B cell (primary cell): ENCODE data around the gene TMEM53. TPM values are rescaled to one million over a fixed set of nuclear protein-coding genes. Genes with fewer than 3 reads are reported as not detected.

Experiments used
- ATAC-seq: fragments of 200-7000 bp; cut with Tn5 transposase; one replicate; pipeline ENCODE4 v1.10.0; 2021; ENCODE audit warnings: low read depth, mild to moderate bottlenecking, moderate number of reproducible peaks, moderate library complexity
- CTCF ChIA-PET: fragments of 350-600 bp; sonication (Branson Sonifier 250); formaldehyde crosslinking; loops from one replicate; lab custom pipeline; 2021; ENCODE audit warnings: antibody characterized with exemption, inconsistent platforms; lab: Charles Lee
- POLR2A ChIA-PET: fragments of 350-600 bp; sonication (Branson Sonifier 250); formaldehyde crosslinking; loops from one replicate; lab custom pipeline; 2021; ENCODE audit warnings: antibody characterized with exemption; lab: Charles Lee
- DNase-seq: peaks from one replicate; pipeline ENCODE4 v3.0.0; 2013
- H2AFZ ChIP-seq: 2 replicates; pipeline ENCODE4 v1.6.1; 2012; ENCODE audit warnings: mild to moderate bottlenecking, low read depth, low read length; ENCODE audit not compliant: insufficient read depth, poor library complexity, severe bottlenecking
- H3K27ac ChIP-seq, 2 donors: 1 replicate in 1 of 2; 2 replicates in 1 of 2; pipeline ENCODE4 v1.5.1; 2012 to 2013; ENCODE audit warnings: low read length in 2 of 2, mild to moderate bottlenecking in 2 of 2, moderate library complexity in 1 of 2
- H3K27me3 ChIP-seq, 4 experiments: fragments of 200-600 bp in 1 of 4; sonication (generic) in 1 of 4; replicated peaks in 1 of 4; 1 replicate in 2 of 4; 2 replicates in 2 of 4; pipeline versions ENCODE4 v1.6.1 to v1.7.0; 2013 to 2016; ENCODE audit warnings: low read length in 3 of 4, mild to moderate bottlenecking in 2 of 4, mixed read lengths in 1 of 4, moderate library complexity in 1 of 4; ENCODE audit not compliant: insufficient read depth in 4 of 4, control insufficient read depth in 3 of 4; ENCODE audit errors: control extremely low read depth in 1 of 4
- H3K36me3 ChIP-seq, 2 experiments: replicated peaks in 1 of 2; 1 replicate in 1 of 2; 2 replicates in 1 of 2; pipeline versions ENCODE4 v1.6.1 to v1.7.1; 2013; ENCODE audit warnings: low read length in 1 of 2; ENCODE audit not compliant: insufficient read depth in 2 of 2, control insufficient read depth in 1 of 2; ENCODE audit errors: control extremely low read depth in 1 of 2, extremely low read depth in 1 of 2
- H3K4me1 ChIP-seq, 2 donors: fragments of 200-600 bp in 1 of 2; sonication (generic) in 1 of 2; 1 replicate in 1 of 2; 2 replicates in 1 of 2; pipeline versions ENCODE4 v1.5.1 to v1.6.1; 2013 to 2017; ENCODE audit warnings: low read length in 2 of 2; ENCODE audit not compliant: control insufficient read depth in 2 of 2, insufficient read depth in 2 of 2
- H3K4me2 ChIP-seq: replicated peaks from 2 replicates; pipeline ENCODE3; 2012; ENCODE audit warnings: mild to moderate bottlenecking, low read depth, low read length; ENCODE audit not compliant: poor library complexity, severe bottlenecking
- H3K4me3 ChIP-seq, 5 experiments: fragments of 200-600 bp in 1 of 5; sonication (generic) in 1 of 5; 1 replicate in 3 of 5; 2 replicates in 2 of 5; pipeline versions ENCODE4 v1.5.1 to v1.7.0; 2011 to 2016; ENCODE audit warnings: low read length in 4 of 5, mild to moderate bottlenecking in 4 of 5, low read depth in 2 of 5, control low read depth in 1 of 5, moderate library complexity in 1 of 5; ENCODE audit not compliant: insufficient read depth in 1 of 5; ENCODE audit errors: control extremely low read depth in 1 of 5, extremely low read depth in 1 of 5
- H3K79me2 ChIP-seq: fragments of 200-600 bp; sonication (generic); one replicate; pipeline ENCODE4 v1.6.0; 2016; ENCODE audit warnings: low read length; ENCODE audit not compliant: control insufficient read depth, insufficient read depth
- H3K9ac ChIP-seq: fragments of 200-600 bp; sonication (generic); 2 replicates; pipeline ENCODE4 v1.6.1; 2017; ENCODE audit warnings: mild to moderate bottlenecking, low read length, moderate library complexity
- H3K9me3 ChIP-seq, 3 donors: one replicate each; pipeline versions ENCODE4 v1.6.1 to v1.7.1; 2013; ENCODE audit warnings: low read length in 2 of 3; ENCODE audit not compliant: control insufficient read depth in 2 of 3, insufficient read depth in 1 of 3; ENCODE audit errors: control extremely low read depth in 1 of 3
- H4K20me1 ChIP-seq: 2 replicates; pipeline ENCODE4 v1.6.0; 2012; ENCODE audit warnings: mild to moderate bottlenecking, low read length; ENCODE audit not compliant: insufficient read depth, control insufficient read depth, poor library complexity, severe bottlenecking
- H3K27ac Mint-ChIP-seq: one replicate; pipeline ENCODE4 v1.8.0; 2021; ENCODE audit warnings: mixed read lengths
- H3K27me3 Mint-ChIP-seq: one replicate; pipeline ENCODE4 v1.8.0; 2021; ENCODE audit warnings: mixed read lengths
- H3K4me1 Mint-ChIP-seq: one replicate; pipeline ENCODE4 v1.8.0; 2021; ENCODE audit warnings: mixed read lengths
- H3K4me3 Mint-ChIP-seq: one replicate; pipeline ENCODE4 v1.8.0; 2021; ENCODE audit warnings: mixed read lengths
- H3K9me3 Mint-ChIP-seq: one replicate; pipeline ENCODE4 v1.8.0; 2022; ENCODE audit warnings: mixed read lengths; ENCODE audit not compliant: insufficient read depth
- EZH2 ChIP-seq: IDR thresholded peaks from 2 replicates; pipeline ENCODE4 v1.6.1; 2012; ENCODE audit warnings: borderline replicate concordance, low read depth, mild to moderate bottlenecking, moderate library complexity, low read length; ENCODE audit not compliant: insufficient read depth, poor library complexity, severe bottlenecking
- WGBS: methylation state at CpG from one replicate; pipeline ENCODE4 v1.1.5; 2013; ENCODE audit warnings: missing lambda C conversion rate; ENCODE audit not compliant: insufficient coverage; 5-methylcytosine and 5-hydroxymethylcytosine counted together
- intact Hi-C: fragments of 100-400 bp; cut with micrococcal nuclease; formaldehyde crosslinking; loops from one replicate; pipeline ENCODE4 v1.10.0; 2022
- polyA plus RNA-seq: library from polyadenylated mRNA; depleted of rRNA; stranded (reverse); fragments of >200 nt; gene quantifications from 2 replicates; pipeline ENCODE4 v1.2.3, GENCODE V29; 2012
- total RNA-seq, 2 donors: library from RNA; stranded (reverse); fragments of 120-200 nt in 1 of 2; gene quantifications; 1 replicate in 1 of 2; 2 replicates in 1 of 2; pipeline versions ENCODE4 v1.2.3 to v1.2.4, GENCODE V29; 2013 to 2022
- TF ChIP-seq, protein P1 (sequence below): fragments of 200-600 bp; IDR thresholded peaks from one replicate; pipeline ENCODE4 v1.8.0; 2022; ENCODE audit warnings: antibody characterized with exemption, mild to moderate bottlenecking

The TMEM53 gene
- total and polyA plus RNA-seq, 2 donors (not counting 1 experiment from before 2014, with no cell fraction given) = 6.5 to 6.8 TPM

- Histone ChIP-seq H3K27ac (no peak overlapping the region), H3K4me2 (no peak overlapping the region), H3K27me3 (no peaks in the 10 kb centered on the region), H3K36me3 (peaks cover 0 to 94% of the 10 kb centered on the region in 2 experiments), H3K9me3 (no peaks in the 10 kb centered on the region), H3K4me1 (no peaks in the 10 kb centered on the region), H3K79me2 (no peaks in the 10 kb centered on the region), H4K20me1 (peaks cover 42% of the 10 kb centered on the region), H3K9ac (no peak overlapping the region), H2AFZ (no peak overlapping the region), H3K4me3 (no peak overlapping the region)
- H3K4me1 Mint-ChIP-seq = no peaks in the 10 kb centered on the region
- H3K9me3 Mint-ChIP-seq = no peaks in the 10 kb centered on the region
- TF ChIP-seq, protein P1, sequence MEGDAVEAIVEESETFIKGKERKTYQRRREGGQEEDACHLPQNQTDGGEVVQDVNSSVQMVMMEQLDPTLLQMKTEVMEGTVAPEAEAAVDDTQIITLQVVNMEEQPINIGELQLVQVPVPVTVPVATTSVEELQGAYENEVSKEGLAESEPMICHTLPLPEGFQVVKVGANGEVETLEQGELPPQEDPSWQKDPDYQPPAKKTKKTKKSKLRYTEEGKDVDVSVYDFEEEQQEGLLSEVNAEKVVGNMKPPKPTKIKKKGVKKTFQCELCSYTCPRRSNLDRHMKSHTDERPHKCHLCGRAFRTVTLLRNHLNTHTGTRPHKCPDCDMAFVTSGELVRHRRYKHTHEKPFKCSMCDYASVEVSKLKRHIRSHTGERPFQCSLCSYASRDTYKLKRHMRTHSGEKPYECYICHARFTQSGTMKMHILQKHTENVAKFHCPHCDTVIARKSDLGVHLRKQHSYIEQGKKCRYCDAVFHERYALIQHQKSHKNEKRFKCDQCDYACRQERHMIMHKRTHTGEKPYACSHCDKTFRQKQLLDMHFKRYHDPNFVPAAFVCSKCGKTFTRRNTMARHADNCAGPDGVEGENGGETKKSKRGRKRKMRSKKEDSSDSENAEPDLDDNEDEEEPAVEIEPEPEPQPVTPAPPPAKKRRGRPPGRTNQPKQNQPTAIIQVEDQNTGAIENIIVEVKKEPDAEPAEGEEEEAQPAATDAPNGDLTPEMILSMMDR = no peak
- no peak for TF ChIP-seq EZH2
- DNase-seq (no peak), ATAC-seq (no peak)
- no peak overlapping the region for H3K27ac Mint-ChIP-seq
- CTCF ChIA-PET = interaction anchor here (0.7 to 1.3 kb wide), 3 partner anchors 10 to 74 kb away, joined by 3 read pairs; no protein-coding TSS in a partner anchor
- 97% methylated on average over 15 of the region's 28 CpGs for WGBS
- POLR2A ChIA-PET = no interaction called here
- no peak overlapping the region for H3K4me3 Mint-ChIP-seq
- intact Hi-C loops = no loop called here
- H3K27me3 Mint-ChIP-seq = no peaks in the 10 kb centered on the region
These were observed 27.8 kb downstream of the TMEM53 start for GRCh38 chr1:44646261-44647110.
